Upper lobe of right lung (tissue), 1 donor: Measurements from ENCODE around the gene BRME1. TPM values are rescaled to one million over a fixed set of nuclear protein-coding genes. Genes with fewer than 3 reads are reported as not detected.

Experiments used
- ATAC-seq: fragments of 200-7000 bp; cut with Tn5 transposase; one replicate; pipeline ENCODE4 v1.9.1; 2020; ENCODE audit warnings: mild to moderate bottlenecking, moderate library complexity
- DNase-seq: peaks from one replicate; pipeline ENCODE4 v3.0.0-alpha.2; 2020
- H3K27ac ChIP-seq: fragments of 200-600 bp; one replicate; pipeline ENCODE4 v1.8.0; 2022
- H3K27me3 ChIP-seq: fragments of 200-600 bp; one replicate; pipeline ENCODE4 v1.8.0; 2022; ENCODE audit warnings: mild to moderate bottlenecking
- H3K36me3 ChIP-seq: fragments of 200-600 bp; one replicate; pipeline ENCODE4 v1.8.0; 2022
- H3K4me1 ChIP-seq: fragments of 200-600 bp; one replicate; pipeline ENCODE4 v1.8.0; 2022
- H3K4me3 ChIP-seq: fragments of 200-600 bp; one replicate; pipeline ENCODE4 v1.8.0; 2022; ENCODE audit warnings: mild to moderate bottlenecking
- H3K9me3 ChIP-seq: fragments of 200-600 bp; one replicate; pipeline ENCODE4 v1.8.0; 2022
- CTCF ChIP-seq: fragments of 200-600 bp; IDR thresholded peaks from one replicate; pipeline ENCODE4 v1.8.0; 2022; ENCODE audit warnings: antibody characterized with exemption
- intact Hi-C: fragments of 100-400 bp; cut with DNase I; formaldehyde crosslinking; loops from one replicate; pipeline ENCODE4 v1.11.0; 2022
- total RNA-seq: library from RNA; stranded (reverse); fragmentation: NEBNext Ultra II Directional; extraction: Animal tissue kit (Norgen Biotek cat#: 25700); gene quantifications from one replicate; pipeline ENCODE4 v1.2.1, GENCODE V29; 2021
- donor health status: DM: no; HTN: yes; CAD: no; lungs with severe emphysema.

Gene BRME1
- total RNA-seq, 1 donor from 2014 or later: 2.0 TPM

- no peak for TF ChIP-seq CTCF
- no peak overlapping the region for H3K27ac ChIP-seq
- DNase-seq: no peak
- H3K27me3 ChIP-seq: no peaks in the 10 kb centered on the region
- H3K4me1 ChIP-seq: no peaks in the 10 kb centered on the region
- no peaks in the 10 kb centered on the region for H3K36me3 ChIP-seq
- H3K4me3 ChIP-seq: peak overlapping the region; percentile 39
- intact Hi-C loops: no loop called here
- no peaks in the 10 kb centered on the region for H3K9me3 ChIP-seq
- peak; percentile 10 for ATAC-seq
Measured at GRCh38 chr19:13937479-13938300, 31.8 kb upstream of the BRME1 start.

- H3K27me3 ChIP-seq: no peaks in the 10 kb centered on the region
- no peak overlapping the region for H3K4me3 ChIP-seq
- intact Hi-C loops: no loop called here
- ATAC-seq (no peak), DNase-seq (no peak)
- no peak overlapping the region for H3K27ac ChIP-seq
- H3K36me3 ChIP-seq: no peaks in the 10 kb centered on the region
- no peak for TF ChIP-seq CTCF
- H3K4me1 ChIP-seq: no peaks in the 10 kb centered on the region
- H3K9me3 ChIP-seq: no peaks in the 10 kb centered on the region
Measured at GRCh38 chr19:13935765-13936510, 30.0 kb upstream of the BRME1 start.

GRCh38 chr19:13934785-13935109 is 28.8 kb upstream of the BRME1 start:
- ATAC-seq (no peak), DNase-seq (no peak)
- H3K4me3 ChIP-seq: no peak overlapping the region
- H3K27ac ChIP-seq: no peak overlapping the region
- no peaks in the 10 kb centered on the region for H3K36me3 ChIP-seq
- H3K4me1 ChIP-seq: no peaks in the 10 kb centered on the region
- H3K27me3 ChIP-seq: no peaks in the 10 kb centered on the region
- H3K9me3 ChIP-seq: no peaks in the 10 kb centered on the region
- TF ChIP-seq CTCF: no peak
- intact Hi-C loops: no loop called here

- no peaks in the 10 kb centered on the region for H3K4me1 ChIP-seq
- no peak overlapping the region for H3K27ac ChIP-seq
- intact Hi-C loops: no loop called here
- no peaks in the 10 kb centered on the region for H3K9me3 ChIP-seq
- H3K27me3 ChIP-seq: no peaks in the 10 kb centered on the region
- ATAC-seq: no peak
- no peak overlapping the region for H3K4me3 ChIP-seq
- TF ChIP-seq CTCF: no peak
- H3K36me3 ChIP-seq: peaks cover 3% of the 10 kb centered on the region
- no peak for DNase-seq
Measured at GRCh38 chr19:13932911-13933393, 27.0 kb upstream of the BRME1 start.

- Histone ChIP-seq H3K27ac (no peak overlapping the region), H3K4me3 (no peak overlapping the region), H3K27me3 (no peaks in the 10 kb centered on the region), H3K4me1 (no peaks in the 10 kb centered on the region), H3K9me3 (no peaks in the 10 kb centered on the region), H3K36me3 (peaks cover 4% of the 10 kb centered on the region)
- ATAC-seq: no peak
- no peak for DNase-seq
- intact Hi-C loops: no loop called here
- TF ChIP-seq CTCF: no peak
Measured at GRCh38 chr19:13932149-13932637, 26.3 kb upstream of the BRME1 start.
